ENCODE data around the gene ELP5. TPM values are rescaled to one million over a fixed set of nuclear protein-coding genes. Genes with fewer than 3 reads are reported as not detected.
A peak's percentile ranks its signal among the peaks of the same experiment; 100 is the strongest.

The ELP5 gene
- total and polyA plus RNA-seq, 10 of the 15 experiments (the other 5 are each of a cell fraction or from before 2014, with no cell fraction given), result 41.1 to 109 (median 77.5) TPM

DNA sequence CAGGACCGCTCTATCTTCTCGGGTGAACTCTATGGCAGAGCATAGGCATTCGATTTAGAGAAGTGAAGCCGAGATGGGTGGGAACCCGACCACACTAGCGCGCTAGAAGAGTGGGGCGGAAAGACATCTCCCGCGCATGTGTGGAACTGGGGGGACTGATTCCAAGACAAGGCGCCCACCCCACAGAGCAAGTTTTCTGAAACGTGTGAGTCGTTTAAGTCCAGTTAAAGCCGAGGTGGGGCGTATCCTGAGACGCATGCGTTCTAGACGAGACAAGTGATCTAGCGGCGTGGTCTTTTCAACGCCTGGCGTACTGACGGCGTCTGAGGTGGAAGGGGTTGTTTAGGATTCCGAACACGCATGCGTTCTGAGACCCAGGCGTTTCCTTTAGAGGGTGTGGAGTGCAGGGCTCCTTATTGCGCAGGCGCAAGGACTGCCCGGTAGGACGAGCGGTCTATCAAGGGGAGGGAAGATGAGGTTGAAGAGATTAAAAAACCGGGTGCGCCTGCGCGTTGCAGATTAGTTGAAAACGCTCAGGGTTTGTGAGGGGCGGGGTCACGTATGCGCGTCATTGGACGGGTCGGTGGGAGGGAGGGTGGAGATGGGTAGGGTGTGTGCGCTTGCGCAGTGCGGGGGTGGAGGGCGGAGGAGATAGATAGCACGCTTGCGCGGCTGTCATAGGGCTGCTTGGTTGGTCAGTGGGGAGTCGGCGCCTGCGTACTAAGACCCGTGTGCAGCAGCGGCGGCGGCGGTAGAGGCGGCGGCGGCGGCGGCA, 55.1 kb downstream of the ELP5 start, which contains the start of gene EIF5A (continued):
- TF ChIP-seq, protein P1, sequence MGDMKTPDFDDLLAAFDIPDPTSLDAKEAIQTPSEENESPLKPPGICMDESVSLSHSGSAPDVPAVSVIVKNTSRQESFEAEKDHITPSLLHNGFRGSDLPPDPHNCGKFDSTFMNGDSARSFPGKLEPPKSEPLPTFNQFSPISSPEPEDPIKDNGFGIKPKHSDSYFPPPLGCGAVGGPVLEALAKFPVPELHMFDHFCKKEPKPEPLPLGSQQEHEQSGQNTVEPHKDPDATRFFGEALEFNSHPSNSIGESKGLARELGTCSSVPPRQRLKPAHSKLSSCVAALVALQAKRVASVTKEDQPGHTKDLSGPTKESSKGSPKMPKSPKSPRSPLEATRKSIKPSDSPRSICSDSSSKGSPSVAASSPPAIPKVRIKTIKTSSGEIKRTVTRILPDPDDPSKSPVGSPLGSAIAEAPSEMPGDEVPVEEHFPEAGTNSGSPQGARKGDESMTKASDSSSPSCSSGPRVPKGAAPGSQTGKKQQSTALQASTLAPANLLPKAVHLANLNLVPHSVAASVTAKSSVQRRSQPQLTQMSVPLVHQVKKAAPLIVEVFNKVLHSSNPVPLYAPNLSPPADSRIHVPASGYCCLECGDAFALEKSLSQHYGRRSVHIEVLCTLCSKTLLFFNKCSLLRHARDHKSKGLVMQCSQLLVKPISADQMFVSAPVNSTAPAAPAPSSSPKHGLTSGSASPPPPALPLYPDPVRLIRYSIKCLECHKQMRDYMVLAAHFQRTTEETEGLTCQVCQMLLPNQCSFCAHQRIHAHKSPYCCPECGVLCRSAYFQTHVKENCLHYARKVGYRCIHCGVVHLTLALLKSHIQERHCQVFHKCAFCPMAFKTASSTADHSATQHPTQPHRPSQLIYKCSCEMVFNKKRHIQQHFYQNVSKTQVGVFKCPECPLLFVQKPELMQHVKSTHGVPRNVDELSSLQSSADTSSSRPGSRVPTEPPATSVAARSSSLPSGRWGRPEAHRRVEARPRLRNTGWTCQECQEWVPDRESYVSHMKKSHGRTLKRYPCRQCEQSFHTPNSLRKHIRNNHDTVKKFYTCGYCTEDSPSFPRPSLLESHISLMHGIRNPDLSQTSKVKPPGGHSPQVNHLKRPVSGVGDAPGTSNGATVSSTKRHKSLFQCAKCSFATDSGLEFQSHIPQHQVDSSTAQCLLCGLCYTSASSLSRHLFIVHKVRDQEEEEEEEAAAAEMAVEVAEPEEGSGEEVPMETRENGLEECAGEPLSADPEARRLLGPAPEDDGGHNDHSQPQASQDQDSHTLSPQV (IDR thresholded peaks at IDR 0.05), result no peak
- TF ChIP-seq STAT1 (conservative IDR thresholded peaks at IDR 0.05), result no peak
- TF ChIP-seq, protein P2, sequence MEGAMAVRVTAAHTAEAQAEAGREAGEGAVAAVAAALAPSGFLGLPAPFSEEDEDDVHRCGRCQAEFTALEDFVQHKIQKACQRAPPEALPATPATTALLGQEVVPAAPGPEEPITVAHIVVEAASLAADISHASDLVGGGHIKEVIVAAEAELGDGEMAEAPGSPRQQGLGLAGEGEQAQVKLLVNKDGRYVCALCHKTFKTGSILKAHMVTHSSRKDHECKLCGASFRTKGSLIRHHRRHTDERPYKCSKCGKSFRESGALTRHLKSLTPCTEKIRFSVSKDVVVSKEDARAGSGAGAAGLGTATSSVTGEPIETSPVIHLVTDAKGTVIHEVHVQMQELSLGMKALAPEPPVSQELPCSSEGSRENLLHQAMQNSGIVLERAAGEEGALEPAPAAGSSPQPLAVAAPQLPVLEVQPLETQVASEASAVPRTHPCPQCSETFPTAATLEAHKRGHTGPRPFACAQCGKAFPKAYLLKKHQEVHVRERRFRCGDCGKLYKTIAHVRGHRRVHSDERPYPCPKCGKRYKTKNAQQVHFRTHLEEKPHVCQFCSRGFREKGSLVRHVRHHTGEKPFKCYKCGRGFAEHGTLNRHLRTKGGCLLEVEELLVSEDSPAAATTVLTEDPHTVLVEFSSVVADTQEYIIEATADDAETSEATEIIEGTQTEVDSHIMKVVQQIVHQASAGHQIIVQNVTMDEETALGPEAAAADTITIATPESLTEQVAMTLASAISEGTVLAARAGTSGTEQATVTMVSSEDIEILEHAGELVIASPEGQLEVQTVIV (IDR thresholded peaks at IDR 0.05; ENCODE audit: borderline replicate concordance, partially characterized antibody), result peak; percentile 63
- TF ChIP-seq, protein P3, sequence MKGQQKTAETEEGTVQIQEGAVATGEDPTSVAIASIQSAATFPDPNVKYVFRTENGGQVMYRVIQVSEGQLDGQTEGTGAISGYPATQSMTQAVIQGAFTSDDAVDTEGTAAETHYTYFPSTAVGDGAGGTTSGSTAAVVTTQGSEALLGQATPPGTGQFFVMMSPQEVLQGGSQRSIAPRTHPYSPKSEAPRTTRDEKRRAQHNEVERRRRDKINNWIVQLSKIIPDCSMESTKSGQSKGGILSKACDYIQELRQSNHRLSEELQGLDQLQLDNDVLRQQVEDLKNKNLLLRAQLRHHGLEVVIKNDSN (IDR thresholded peaks at IDR 0.05; ENCODE audit: borderline replicate concordance, extremely low read length, insufficient read depth, low read depth, low read length), result no peak
- TF ChIP-seq, protein P4, sequence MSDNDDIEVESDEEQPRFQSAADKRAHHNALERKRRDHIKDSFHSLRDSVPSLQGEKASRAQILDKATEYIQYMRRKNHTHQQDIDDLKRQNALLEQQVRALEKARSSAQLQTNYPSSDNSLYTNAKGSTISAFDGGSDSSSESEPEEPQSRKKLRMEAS (IDR thresholded peaks at IDR 0.05; ENCODE audit: low read depth, low read length), result peak; percentile 58
- TF ChIP-seq, protein P5, sequence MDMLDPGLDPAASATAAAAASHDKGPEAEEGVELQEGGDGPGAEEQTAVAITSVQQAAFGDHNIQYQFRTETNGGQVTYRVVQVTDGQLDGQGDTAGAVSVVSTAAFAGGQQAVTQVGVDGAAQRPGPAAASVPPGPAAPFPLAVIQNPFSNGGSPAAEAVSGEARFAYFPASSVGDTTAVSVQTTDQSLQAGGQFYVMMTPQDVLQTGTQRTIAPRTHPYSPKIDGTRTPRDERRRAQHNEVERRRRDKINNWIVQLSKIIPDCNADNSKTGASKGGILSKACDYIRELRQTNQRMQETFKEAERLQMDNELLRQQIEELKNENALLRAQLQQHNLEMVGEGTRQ (IDR thresholded peaks at IDR 0.05; ENCODE audit: borderline replicate concordance, low read depth, low read length), result no peak
- no peak for TF ChIP-seq ASH2L (IDR thresholded peaks at IDR 0.05; ENCODE audit: borderline replicate concordance, low read depth)
- peak; percentile 51 for TF ChIP-seq SIX5 (IDR thresholded peaks at IDR 0.05; ENCODE audit: low read depth, low read length, severe bottlenecking)
- TF ChIP-seq, protein P6, sequence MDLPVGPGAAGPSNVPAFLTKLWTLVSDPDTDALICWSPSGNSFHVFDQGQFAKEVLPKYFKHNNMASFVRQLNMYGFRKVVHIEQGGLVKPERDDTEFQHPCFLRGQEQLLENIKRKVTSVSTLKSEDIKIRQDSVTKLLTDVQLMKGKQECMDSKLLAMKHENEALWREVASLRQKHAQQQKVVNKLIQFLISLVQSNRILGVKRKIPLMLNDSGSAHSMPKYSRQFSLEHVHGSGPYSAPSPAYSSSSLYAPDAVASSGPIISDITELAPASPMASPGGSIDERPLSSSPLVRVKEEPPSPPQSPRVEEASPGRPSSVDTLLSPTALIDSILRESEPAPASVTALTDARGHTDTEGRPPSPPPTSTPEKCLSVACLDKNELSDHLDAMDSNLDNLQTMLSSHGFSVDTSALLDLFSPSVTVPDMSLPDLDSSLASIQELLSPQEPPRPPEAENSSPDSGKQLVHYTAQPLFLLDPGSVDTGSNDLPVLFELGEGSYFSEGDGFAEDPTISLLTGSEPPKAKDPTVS (IDR thresholded peaks at IDR 0.05; ENCODE audit: low read depth, low read length), result no peak
- TF ChIP-seq EGR1 (IDR thresholded peaks at IDR 0.05; ENCODE audit: borderline replicate concordance in 1 of 2, low read depth in 2 of 2, low read length in 2 of 2), result peak; percentile 8 to 99
- TF ChIP-seq BACH1 (IDR thresholded peaks at IDR 0.05; ENCODE audit: borderline replicate concordance), result peak; percentile 30; the same call in 1 of the 2 replicates
- no peak for TF ChIP-seq NR2C2 (IDR thresholded peaks at IDR 0.05; ENCODE audit: borderline replicate concordance, control insufficient read depth, insufficient read length, low read depth)
- TF ChIP-seq CHD1 (IDR thresholded peaks at IDR 0.05; ENCODE audit: low read depth, low read length), result no peak; the same call in 1 of the 2 replicates
- peak; percentile 62; the same call in 1 of the 2 replicates for TF ChIP-seq GATAD2B (conservative IDR thresholded peaks at IDR 0.05; ENCODE audit: low read depth)
- TF ChIP-seq, protein P7, sequence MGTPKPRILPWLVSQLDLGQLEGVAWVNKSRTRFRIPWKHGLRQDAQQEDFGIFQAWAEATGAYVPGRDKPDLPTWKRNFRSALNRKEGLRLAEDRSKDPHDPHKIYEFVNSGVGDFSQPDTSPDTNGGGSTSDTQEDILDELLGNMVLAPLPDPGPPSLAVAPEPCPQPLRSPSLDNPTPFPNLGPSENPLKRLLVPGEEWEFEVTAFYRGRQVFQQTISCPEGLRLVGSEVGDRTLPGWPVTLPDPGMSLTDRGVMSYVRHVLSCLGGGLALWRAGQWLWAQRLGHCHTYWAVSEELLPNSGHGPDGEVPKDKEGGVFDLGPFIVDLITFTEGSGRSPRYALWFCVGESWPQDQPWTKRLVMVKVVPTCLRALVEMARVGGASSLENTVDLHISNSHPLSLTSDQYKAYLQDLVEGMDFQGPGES (IDR thresholded peaks at IDR 0.05), result no peak
- no peak for TF ChIP-seq PAX5 (IDR thresholded peaks at IDR 0.05; ENCODE audit: borderline replicate concordance, low read depth, low read length)
